BJ (cell line): Measurements from ENCODE around the gene TBC1D1. TPM values are rescaled to one million over a fixed set of nuclear protein-coding genes. Genes with fewer than 3 reads are reported as not detected.

Experiments
- CTCF ChIA-PET: fragments of 350-600 bp; formaldehyde crosslinking; extraction: SDS; loops from one replicate; lab custom pipeline; 2021; ENCODE audit warnings: antibody characterized with exemption, inconsistent platforms; lab: Yijun Ruan, JAX
- POLR2A ChIA-PET: fragments of 300-600 bp; sonication (Branson Sonifier 250); formaldehyde crosslinking; extraction: SDS; loops from one replicate; lab custom pipeline; 2021; ENCODE audit warnings: antibody characterized with exemption; lab: Charles Lee
- DNase-seq: peaks from one replicate; pipeline ENCODE4 v3.0.0-alpha.2; 2011; ENCODE audit warnings: low read depth
- H3K27me3 ChIP-seq: 2 replicates; pipeline ENCODE4 v1.6.0; 2011; ENCODE audit warnings: low read length; ENCODE audit not compliant: control insufficient read depth, insufficient read depth
- H3K36me3 ChIP-seq: 2 replicates; pipeline ENCODE4 v1.5.1; 2011; ENCODE audit warnings: low read length; ENCODE audit not compliant: control insufficient read depth, insufficient read depth
- H3K4me3 ChIP-seq: 2 replicates; pipeline ENCODE4 v1.5.1; 2011; ENCODE audit warnings: low read depth, mild to moderate bottlenecking, control low read depth, low read length
- CTCF ChIP-seq: IDR thresholded peaks from 2 replicates; pipeline ENCODE4 v1.5.1; 2011; ENCODE audit warnings: low read depth, mild to moderate bottlenecking, control low read depth, inconsistent platforms, low read length, moderate library complexity; ENCODE audit not compliant: insufficient read depth
- polyA plus RNA-seq: library from polyadenylated mRNA; depleted of rRNA; stranded (reverse); fragments of >200 nt; gene quantifications from 2 replicates; pipeline ENCODE4 v1.2.3, GENCODE V29; 2011

TBC1D1 gene
- polyA plus RNA-seq, 1 experiment: 46.1 TPM

GRCh38 chr4:37998226-37998625 lies 107.3 kb downstream of the TBC1D1 start:
- DNase-seq: no peak
- POLR2A ChIA-PET: no interaction called here
- Histone ChIP-seq H3K36me3 (no peaks in the 10 kb centered on the region), H3K27me3 (no peaks in the 10 kb centered on the region), H3K4me3 (no peak overlapping the region)
- CTCF ChIA-PET: no interaction called here
- no peak for TF ChIP-seq CTCF

- no peaks in the 10 kb centered on the region for H3K36me3 ChIP-seq
- H3K4me3 ChIP-seq: no peak overlapping the region
- ChIA-PET POLR2A (no interaction called here), CTCF (no interaction called here)
- H3K27me3 ChIP-seq: no peaks in the 10 kb centered on the region
- TF ChIP-seq CTCF: no peak
- no peak for DNase-seq
These were observed 108.3 kb downstream of the TBC1D1 start for GRCh38 chr4:37999000-37999716.

- DNase-seq: no peak
- Histone ChIP-seq H3K4me3 (no peak overlapping the region), H3K27me3 (no peaks in the 10 kb centered on the region), H3K36me3 (no peaks in the 10 kb centered on the region)
- POLR2A ChIA-PET: no interaction called here
- TF ChIP-seq CTCF: no peak
- CTCF ChIA-PET: no interaction called here
These were observed 109.1 kb downstream of the TBC1D1 start for GRCh38 chr4:37999965-38000364.

- Histone ChIP-seq H3K4me3 (no peak overlapping the region), H3K27me3 (no peaks in the 10 kb centered on the region), H3K36me3 (no peaks in the 10 kb centered on the region)
- POLR2A ChIA-PET: no interaction called here
- no peak for DNase-seq
- CTCF ChIA-PET: no interaction called here
- no peak for TF ChIP-seq CTCF
These were observed 111.0 kb downstream of the TBC1D1 start for GRCh38 chr4:38001927-38002326.

- POLR2A ChIA-PET: no interaction called here
- no peak for DNase-seq
- no peaks in the 10 kb centered on the region for H3K27me3 ChIP-seq
- TF ChIP-seq CTCF: no peak
- H3K4me3 ChIP-seq: no peak overlapping the region
- CTCF ChIA-PET: no interaction called here
- H3K36me3 ChIP-seq: no peaks in the 10 kb centered on the region
These were observed 111.7 kb downstream of the TBC1D1 start for GRCh38 chr4:38002451-38003071.
